ENCODE data around the gene KLHL29. TPM values are rescaled to one million over a fixed set of nuclear protein-coding genes. Genes with fewer than 3 reads are reported as not detected.

Gene KLHL29
- total and polyA plus RNA-seq, 2 experiments from 2014 or later, result 1.5 to 6.5 TPM

- Histone ChIP-seq H3K4me3 (no peak overlapping the region), H3K27ac (ENCODE audit: low read depth) (no peak overlapping the region), H3K4me1 (ENCODE audit: insufficient read depth) (peaks cover 19% of the 10 kb centered on the region), H3K9me2 (ENCODE audit: insufficient read depth) (peaks cover 1% of the 10 kb centered on the region; the same call in 1 of the 2 replicates), H3K79me2 (replicated peaks; ENCODE audit: insufficient read depth) (no peaks in the 10 kb centered on the region), H4K20me1 (replicated peaks; ENCODE audit: insufficient read depth) (no peaks in the 10 kb centered on the region), H2AFZ (no peak overlapping the region), H3K36me3 (ENCODE audit: insufficient read depth) (no peaks in the 10 kb centered on the region), H3K4me2 (no peak overlapping the region), H3F3A (replicated peaks; ENCODE audit: low read depth) (no peaks in the 10 kb centered on the region), H3K27me3 (ENCODE audit: insufficient read depth) (no peaks in the 10 kb centered on the region)
- H3K27ac Mint-ChIP-seq, result no peak overlapping the region
- DNase-seq (ENCODE audit: low spot score), result no peak
- H3K4me3 Mint-ChIP-seq, result no peak overlapping the region
- H3K27me3 Mint-ChIP-seq (ENCODE audit: insufficient read depth, low read depth, poor library complexity), result peaks cover 13% of the 10 kb centered on the region
- TF ChIP-seq NANOG (IDR thresholded peaks at IDR 0.05; ENCODE audit: borderline replicate concordance), result no peak
- TF ChIP-seq JUNB (IDR thresholded peaks at IDR 0.05; ENCODE audit: unreplicated experiment), result no peak
- TF ChIP-seq, protein P1, sequence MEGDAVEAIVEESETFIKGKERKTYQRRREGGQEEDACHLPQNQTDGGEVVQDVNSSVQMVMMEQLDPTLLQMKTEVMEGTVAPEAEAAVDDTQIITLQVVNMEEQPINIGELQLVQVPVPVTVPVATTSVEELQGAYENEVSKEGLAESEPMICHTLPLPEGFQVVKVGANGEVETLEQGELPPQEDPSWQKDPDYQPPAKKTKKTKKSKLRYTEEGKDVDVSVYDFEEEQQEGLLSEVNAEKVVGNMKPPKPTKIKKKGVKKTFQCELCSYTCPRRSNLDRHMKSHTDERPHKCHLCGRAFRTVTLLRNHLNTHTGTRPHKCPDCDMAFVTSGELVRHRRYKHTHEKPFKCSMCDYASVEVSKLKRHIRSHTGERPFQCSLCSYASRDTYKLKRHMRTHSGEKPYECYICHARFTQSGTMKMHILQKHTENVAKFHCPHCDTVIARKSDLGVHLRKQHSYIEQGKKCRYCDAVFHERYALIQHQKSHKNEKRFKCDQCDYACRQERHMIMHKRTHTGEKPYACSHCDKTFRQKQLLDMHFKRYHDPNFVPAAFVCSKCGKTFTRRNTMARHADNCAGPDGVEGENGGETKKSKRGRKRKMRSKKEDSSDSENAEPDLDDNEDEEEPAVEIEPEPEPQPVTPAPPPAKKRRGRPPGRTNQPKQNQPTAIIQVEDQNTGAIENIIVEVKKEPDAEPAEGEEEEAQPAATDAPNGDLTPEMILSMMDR (conservative IDR thresholded peaks at IDR 0.05; ENCODE audit: low read depth in 2 of 2), result no peak
- no peak for TF ChIP-seq REST (IDR thresholded peaks at IDR 0.05; ENCODE audit: unreplicated experiment)
- TF ChIP-seq STAT1 (IDR thresholded peaks at IDR 0.05; ENCODE audit: unreplicated experiment), result no peak
- TF ChIP-seq ETS1 (IDR thresholded peaks at IDR 0.05), result no peak
- TF ChIP-seq ZNF462 (CRISPR knock-in tag; IDR thresholded peaks at IDR 0.05), result no peak
- TF ChIP-seq ZNF114 (CRISPR knock-in tag; IDR thresholded peaks at IDR 0.05), result no peak
- TF ChIP-seq CREB1 (CRISPR knock-in tag; IDR thresholded peaks at IDR 0.05; ENCODE audit: low read depth), result no peak
- no peak for TF ChIP-seq POLR2AphosphoS5 (IDR thresholded peaks at IDR 0.05; ENCODE audit: low read depth)
- no peak for TF ChIP-seq EZH2phosphoT487 (IDR thresholded peaks at IDR 0.05; ENCODE audit: unreplicated experiment)
- TF ChIP-seq EZH2 (IDR thresholded peaks at IDR 0.05; ENCODE audit: low read depth, unreplicated experiment), result no peak
- TF ChIP-seq ZNF331 (CRISPR knock-in tag; IDR thresholded peaks at IDR 0.05; ENCODE audit: low read depth), result no peak
- peaks cover 24% of the 10 kb centered on the region for H3K36me3 Mint-ChIP-seq (ENCODE audit: low read depth)
- H3K9me3 Mint-ChIP-seq, result peaks cover 20% of the 10 kb centered on the region
- no peak for ATAC-seq
- H3K4me1 Mint-ChIP-seq, result peaks cover 20% of the 10 kb centered on the region
These were observed 219.8 kb downstream of the KLHL29 start for GRCh38 chr2:23604731-23605130.
